AG04449 (cell line): ENCODE results near the gene RPS6KB1.
"Not testable (repeated sequence)": the region's sequence is repeated elsewhere in the genome, so short reads cannot be mapped to it uniquely, and the experiment has no call there.

Experiments used
- CTCF ChIA-PET: fragments of 350-600 bp; formaldehyde crosslinking; extraction: SDS; loops from one replicate; lab custom pipeline; 2021; ENCODE audit warnings: antibody characterized with exemption; lab: Yijun Ruan, JAX
- POLR2A ChIA-PET: fragments of 400-600, 350-600 bp; formaldehyde crosslinking; extraction: SDS; loops from one replicate; lab custom pipeline; 2020; ENCODE audit warnings: antibody characterized with exemption, inconsistent platforms; lab: Yijun Ruan, JAX
- DNase-seq: peaks from one replicate; pipeline ENCODE4 v3.0.0-alpha.2; 2010; ENCODE audit warnings: low read depth, low spot score
- H3K4me3 ChIP-seq: 2 replicates; pipeline ENCODE4 v1.5.1; 2011; ENCODE audit warnings: low read depth, mild to moderate bottlenecking, control low read depth, low read length
- TF ChIP-seq, protein P1 (sequence below): IDR thresholded peaks from one replicate; pipeline ENCODE4 v1.5.1; 2011; ENCODE audit warnings: mild to moderate bottlenecking, moderate library complexity, low read length, control low read depth, inconsistent platforms; ENCODE audit not compliant: insufficient read depth; ENCODE audit errors: missing control alignments

The RPS6KB1 gene

DNA sequence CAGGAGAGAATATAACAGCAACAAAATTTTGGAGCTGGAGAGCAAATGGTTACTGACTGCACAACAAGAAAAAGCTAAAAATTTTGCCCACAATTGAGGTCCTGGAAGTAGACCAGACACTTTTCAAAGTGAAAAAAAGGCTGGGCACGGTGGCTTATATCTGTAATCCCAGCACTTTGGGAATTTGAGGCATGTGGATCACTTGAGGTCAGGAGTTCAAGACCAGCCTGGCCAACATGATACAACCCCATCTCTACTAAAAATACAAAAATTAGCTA, 23.0 kb upstream of the RPS6KB1 start:
- TF ChIP-seq, protein P1, sequence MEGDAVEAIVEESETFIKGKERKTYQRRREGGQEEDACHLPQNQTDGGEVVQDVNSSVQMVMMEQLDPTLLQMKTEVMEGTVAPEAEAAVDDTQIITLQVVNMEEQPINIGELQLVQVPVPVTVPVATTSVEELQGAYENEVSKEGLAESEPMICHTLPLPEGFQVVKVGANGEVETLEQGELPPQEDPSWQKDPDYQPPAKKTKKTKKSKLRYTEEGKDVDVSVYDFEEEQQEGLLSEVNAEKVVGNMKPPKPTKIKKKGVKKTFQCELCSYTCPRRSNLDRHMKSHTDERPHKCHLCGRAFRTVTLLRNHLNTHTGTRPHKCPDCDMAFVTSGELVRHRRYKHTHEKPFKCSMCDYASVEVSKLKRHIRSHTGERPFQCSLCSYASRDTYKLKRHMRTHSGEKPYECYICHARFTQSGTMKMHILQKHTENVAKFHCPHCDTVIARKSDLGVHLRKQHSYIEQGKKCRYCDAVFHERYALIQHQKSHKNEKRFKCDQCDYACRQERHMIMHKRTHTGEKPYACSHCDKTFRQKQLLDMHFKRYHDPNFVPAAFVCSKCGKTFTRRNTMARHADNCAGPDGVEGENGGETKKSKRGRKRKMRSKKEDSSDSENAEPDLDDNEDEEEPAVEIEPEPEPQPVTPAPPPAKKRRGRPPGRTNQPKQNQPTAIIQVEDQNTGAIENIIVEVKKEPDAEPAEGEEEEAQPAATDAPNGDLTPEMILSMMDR: no peak
- DNase-seq: no peak
- ChIA-PET POLR2A (no interaction called here), CTCF (interaction anchor here (1.4 to 4.1 kb wide), 3 partner anchors 11 to 123 kb away, joined by 3 to 22 read pairs (median 12); no protein-coding TSS in a partner anchor)
- H3K4me3 ChIP-seq: no peak overlapping the region

DNA sequence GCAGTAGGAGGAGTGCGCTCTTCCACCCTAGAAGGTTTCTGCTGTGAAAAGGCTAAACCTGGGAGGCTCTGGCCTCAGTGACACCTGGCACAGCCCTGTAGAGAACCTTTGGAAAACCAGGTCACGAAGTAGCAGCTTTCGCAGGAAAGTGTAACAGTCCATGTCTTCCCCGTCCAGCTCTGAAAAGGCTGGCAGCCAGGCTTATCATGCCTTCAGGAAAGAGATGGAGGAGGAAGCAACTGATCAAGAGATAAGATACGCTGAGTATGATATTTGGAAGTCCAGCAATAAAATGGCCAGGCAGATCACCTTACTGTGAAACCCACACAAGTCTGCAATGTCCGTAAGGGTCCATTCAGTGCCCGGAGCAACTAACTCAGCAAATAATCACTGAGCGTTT, 22.4 kb upstream of the RPS6KB1 start:
- TF ChIP-seq, protein P1: no peak
- POLR2A ChIA-PET: no interaction called here
- no peak for DNase-seq
- CTCF ChIA-PET: interaction anchor here (1.4 to 4.1 kb wide), 5 partner anchors 11 to 125 kb away, joined by 3 to 22 read pairs (median 3); no protein-coding TSS in a partner anchor
- no peak overlapping the region for H3K4me3 ChIP-seq

DNA sequence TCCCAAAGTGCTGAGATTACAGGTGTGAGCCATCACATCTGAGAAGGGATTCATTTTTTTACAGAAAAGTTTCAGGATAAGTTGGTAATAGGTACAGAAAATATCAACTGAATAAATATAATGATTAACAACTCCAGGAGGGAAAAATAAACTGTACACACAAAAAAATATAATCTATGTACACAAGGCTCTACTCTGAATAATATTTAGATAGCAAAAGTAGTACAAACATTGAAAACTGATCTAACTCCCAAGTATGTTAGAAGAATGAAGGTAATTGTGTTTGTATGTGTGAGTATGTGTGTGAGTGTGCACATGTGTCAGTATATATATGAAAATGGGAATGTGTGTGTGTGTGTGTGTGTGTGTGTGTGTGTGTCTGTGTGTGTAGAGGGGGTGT, 20.6 kb upstream of the RPS6KB1 start:
- POLR2A ChIA-PET: no interaction called here
- no peak overlapping the region for H3K4me3 ChIP-seq
- TF ChIP-seq, protein P1: no peak
- CTCF ChIA-PET: interaction anchor here (0.7 to 1.3 kb wide), 2 partner anchors 12 to 21 kb away, joined by 4 to 5 read pairs; no protein-coding TSS in a partner anchor
- DNase-seq: no peak

DNA sequence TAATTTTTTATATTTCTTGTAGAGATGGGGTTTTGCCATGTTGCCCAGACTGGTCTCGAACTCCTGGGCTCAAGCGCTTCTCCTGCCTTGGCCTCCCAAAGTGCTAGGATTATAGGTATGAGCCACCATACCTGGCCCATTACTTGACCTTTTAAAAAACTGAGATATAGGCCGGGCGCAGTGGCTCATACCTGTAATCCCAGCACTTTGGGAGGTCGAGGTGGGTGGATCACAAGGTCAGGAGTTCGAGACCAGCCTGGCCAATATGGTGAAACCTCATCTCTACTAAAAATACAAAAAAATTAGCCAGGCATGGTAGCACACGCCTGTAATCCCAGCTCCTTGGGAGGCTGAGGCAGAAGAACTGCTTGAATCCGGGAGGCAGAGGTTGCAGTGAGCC, 19.5 kb upstream of the RPS6KB1 start:
- POLR2A ChIA-PET, H3K4me3 ChIP-seq, DNase-seq: not testable (repeated sequence)
- CTCF ChIA-PET: interaction anchor here (0.9 to 1.3 kb wide), 2 partner anchors 13 to 120 kb away, joined by 3 to 5 read pairs; no protein-coding TSS in a partner anchor

DNA sequence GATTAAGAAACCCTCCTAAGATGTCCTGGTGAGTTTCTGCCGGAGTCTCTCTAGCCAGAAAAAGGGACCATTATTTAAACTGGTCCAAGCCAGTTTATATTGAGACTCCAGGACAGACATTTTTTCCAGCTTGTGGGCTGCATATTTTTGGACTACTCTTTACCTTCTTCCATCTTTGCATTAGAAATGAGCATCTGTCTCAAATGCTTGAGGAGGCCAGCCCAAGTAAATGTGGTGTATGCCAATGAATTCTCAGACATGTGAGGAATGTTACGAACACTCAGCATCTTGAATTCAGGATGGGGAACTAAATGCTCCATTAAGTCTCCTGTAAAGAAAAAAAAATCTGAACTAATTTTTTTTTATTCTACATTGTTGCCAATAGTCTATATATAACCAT, 18.5 kb upstream of the RPS6KB1 start:
- H3K4me3 ChIP-seq: no peak overlapping the region
- CTCF ChIA-PET: interaction anchor here (1.0 to 2.4 kb wide), 3 partner anchors 16 to 166 kb away, joined by 3 to 7 read pairs (median 4); no protein-coding TSS in a partner anchor
- POLR2A ChIA-PET: no interaction called here
- TF ChIP-seq, protein P1: no peak
- no peak for DNase-seq

DNA sequence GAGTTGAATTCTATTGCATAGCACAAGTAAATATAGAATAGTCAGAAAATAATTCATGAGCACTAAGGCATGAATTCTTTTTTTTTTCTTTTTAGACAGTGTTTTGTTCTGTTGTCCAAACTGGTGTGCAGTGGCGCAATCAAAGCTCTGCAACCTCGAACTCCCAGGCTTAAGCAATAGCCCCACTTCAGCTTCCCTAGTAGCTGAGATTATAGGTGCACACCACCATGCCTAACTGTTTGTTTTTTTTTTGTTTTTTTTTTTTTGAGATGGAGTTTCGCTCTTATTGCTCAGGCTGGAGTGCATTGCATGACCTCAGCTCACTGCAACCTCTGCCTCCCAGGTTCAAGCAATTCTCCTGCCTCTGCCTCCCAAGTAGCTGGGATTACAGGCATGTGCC, 16.8 kb upstream of the RPS6KB1 start:
- ChIA-PET CTCF (interaction anchor here (1.1 to 2.4 kb wide), 2 partner anchors 11 to 17 kb away, joined by 4 to 7 read pairs; no protein-coding TSS in a partner anchor), POLR2A (no interaction called here)
- H3K4me3 ChIP-seq: no peak overlapping the region
- TF ChIP-seq, protein P1: no peak
- DNase-seq: no peak

DNA sequence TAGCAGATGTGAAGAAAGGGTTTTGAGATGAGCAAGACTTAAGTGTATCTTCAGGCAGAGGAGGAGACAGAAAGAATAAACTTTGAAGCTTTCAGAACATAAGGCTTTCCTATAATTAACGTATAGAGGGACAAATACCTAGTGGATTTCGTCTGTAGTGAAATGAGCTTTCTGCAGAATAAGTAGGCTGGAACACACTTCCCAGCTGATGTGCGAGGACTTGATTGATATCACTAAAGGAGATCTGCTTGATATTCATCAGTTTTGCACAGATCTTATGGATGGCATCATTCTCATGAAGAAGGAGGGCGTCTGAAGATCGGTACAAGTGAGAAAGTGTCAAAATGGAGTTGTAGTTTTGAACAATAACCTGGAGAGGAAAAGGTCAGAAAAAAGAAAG, 15.0 kb upstream of the RPS6KB1 start:
- POLR2A ChIA-PET: no interaction called here
- CTCF ChIA-PET: interaction anchor here (0.6 kb wide), 2 partner anchors 21 to 35 kb away, joined by 3 read pairs; no protein-coding TSS in a partner anchor
- no peak overlapping the region for H3K4me3 ChIP-seq
- no peak for DNase-seq
- TF ChIP-seq, protein P1: no peak
